Lung microvascular endothelial cell (primary cell): Measurements from ENCODE around the gene NFIB. TPM values are rescaled to one million over a fixed set of nuclear protein-coding genes. Genes with fewer than 3 reads are reported as not detected.

Experiments
- DNase-seq, 2 donors: peaks; one replicate each; pipeline versions ENCODE4 v3.0.0 to v3.0.0-alpha.2; 2010; ENCODE audit warnings: low read depth in 2 of 2
- total RNA-seq: library from RNA; depleted of rRNA; stranded (reverse); fragments of >200 nt; gene quantifications from 2 replicates; pipeline ENCODE4 v1.2.1, GENCODE V29; 2014

NFIB gene
- total RNA-seq, 1 donor from 2014 or later: 164 TPM

DNA sequence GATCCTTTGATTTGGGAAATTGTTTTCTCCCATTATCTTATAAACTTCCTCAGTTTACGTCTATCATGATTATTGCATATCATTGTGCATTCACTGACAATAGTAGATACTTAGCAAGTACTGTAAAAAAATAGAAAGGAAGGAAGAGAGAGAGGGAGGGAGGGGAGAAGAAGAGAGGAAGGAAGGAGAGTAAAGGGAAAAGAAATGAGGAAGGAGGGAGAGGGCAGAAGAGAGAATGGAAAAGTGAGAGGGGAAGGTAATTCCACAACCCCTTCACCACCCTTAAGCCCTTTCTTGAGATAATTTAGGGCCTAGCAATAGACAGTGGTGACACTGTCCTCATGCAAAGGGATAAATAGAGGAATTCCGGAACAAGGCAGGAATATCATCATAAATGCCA is 64.4 kb downstream of the NFIB start:
- no peak for DNase-seq

GRCh38 chr9:14248149-14248548 is 65.8 kb downstream of the NFIB start:
- DNase-seq: no peak

DNA sequence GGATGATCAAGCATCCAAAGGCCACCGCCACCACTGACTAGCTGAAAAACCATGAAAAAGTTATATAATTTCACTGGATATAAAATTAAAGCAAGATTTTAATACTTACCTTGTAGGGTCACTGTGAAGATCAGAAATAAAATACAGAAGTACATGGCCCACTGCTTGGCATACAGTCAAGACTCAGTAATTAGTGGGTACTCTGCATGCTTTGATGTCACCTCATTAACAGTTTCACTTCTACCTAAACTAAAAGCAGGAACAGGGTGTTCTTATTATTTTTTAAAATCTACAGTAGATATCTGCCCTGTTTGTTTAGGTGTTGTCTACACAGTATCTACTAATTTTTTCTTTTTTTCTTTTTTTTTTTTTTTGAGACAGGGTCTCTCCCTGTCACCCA is 66.4 kb downstream of the NFIB start:
- no peak for DNase-seq

GRCh38 chr9:14246951-14247350 is 67.0 kb downstream of the NFIB start:
- no peak for DNase-seq

- DNase-seq: peak in 1 of 2 donors; percentile 59
Observed at GRCh38 chr9:14245901-14246525, 67.9 kb downstream of the NFIB start.

- DNase-seq: peak; percentile 35 to 57
Observed at GRCh38 chr9:14243514-14244042, 70.4 kb downstream of the NFIB start.

GRCh38 chr9:14242150-14242805 is 71.7 kb downstream of the NFIB start:
- DNase-seq: no peak

DNA sequence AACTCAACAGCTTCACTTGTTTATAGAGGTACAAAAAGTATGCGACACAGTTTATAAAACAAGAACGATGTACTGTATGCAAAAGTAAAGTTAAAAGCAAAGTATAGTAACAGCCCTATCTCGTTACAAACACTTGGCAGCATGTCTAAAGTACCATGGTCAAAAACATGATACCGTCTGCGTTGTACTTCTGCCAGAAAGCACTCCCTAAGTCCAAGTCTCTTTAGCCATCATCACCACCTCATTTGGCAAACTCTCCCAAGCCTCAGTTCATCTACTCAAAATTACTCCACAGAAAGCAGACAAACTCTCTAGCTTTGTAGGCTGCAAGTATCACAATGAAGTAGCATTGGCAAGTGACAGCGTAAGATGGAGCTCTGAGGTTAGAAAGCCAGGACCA is 73.4 kb downstream of the NFIB start:
- no peak for DNase-seq

DNA sequence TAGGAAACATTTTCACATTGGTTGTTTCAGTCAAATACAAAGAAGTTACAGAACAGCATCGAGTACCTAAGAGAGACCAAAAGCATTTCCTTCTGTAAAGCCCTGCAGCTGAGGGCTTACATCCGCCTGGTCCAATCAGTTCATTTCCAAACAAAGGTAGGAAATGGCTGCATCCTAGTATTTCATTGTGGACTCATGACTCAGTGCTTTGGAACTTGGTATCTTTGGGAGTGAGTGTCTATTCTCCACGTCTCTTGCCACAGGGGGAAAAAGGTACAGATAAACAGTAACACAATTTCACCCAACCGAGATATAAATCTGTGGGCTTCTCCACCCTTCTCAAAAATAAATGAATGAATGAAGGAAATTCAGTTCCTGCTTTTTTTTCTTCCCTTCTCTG is 75.4 kb downstream of the NFIB start:
- DNase-seq: peak; percentile 96 to 97

GRCh38 chr9:14238079-14238478 is 75.9 kb downstream of the NFIB start:
- peak; percentile 75 to 84 for DNase-seq

GRCh38 chr9:14236591-14236990 is 77.3 kb downstream of the NFIB start:
- peak; percentile 69 to 76 for DNase-seq

GRCh38 chr9:14232111-14232510 is 81.8 kb downstream of the NFIB start:
- DNase-seq: no peak

- no peak for DNase-seq
Observed at GRCh38 chr9:14231196-14231990, 82.5 kb downstream of the NFIB start.

GRCh38 chr9:14228602-14229001 is 85.3 kb downstream of the NFIB start:
- DNase-seq: no peak

GRCh38 chr9:14226855-14227532 is 86.9 kb downstream of the NFIB start:
- DNase-seq: no peak

DNA sequence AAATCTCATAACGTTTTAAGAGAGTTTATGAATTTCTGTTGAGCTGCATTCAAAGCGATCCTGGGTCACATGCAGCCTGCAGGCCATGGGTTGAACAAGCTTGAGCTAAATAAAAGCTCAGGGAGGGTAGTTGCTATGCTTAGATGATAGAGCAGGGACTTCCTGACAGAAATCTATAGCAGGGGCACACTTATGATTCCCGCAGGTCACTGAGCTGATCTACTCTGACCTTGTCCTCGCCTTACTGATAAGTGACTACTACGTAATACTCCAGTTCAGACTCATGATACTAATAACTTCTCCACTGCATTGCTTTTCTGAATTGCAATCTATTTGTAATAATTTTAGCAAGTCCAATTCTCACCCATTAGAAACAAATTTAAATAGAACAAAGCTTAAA is 90.9 kb downstream of the NFIB start:
- no peak for DNase-seq

DNA sequence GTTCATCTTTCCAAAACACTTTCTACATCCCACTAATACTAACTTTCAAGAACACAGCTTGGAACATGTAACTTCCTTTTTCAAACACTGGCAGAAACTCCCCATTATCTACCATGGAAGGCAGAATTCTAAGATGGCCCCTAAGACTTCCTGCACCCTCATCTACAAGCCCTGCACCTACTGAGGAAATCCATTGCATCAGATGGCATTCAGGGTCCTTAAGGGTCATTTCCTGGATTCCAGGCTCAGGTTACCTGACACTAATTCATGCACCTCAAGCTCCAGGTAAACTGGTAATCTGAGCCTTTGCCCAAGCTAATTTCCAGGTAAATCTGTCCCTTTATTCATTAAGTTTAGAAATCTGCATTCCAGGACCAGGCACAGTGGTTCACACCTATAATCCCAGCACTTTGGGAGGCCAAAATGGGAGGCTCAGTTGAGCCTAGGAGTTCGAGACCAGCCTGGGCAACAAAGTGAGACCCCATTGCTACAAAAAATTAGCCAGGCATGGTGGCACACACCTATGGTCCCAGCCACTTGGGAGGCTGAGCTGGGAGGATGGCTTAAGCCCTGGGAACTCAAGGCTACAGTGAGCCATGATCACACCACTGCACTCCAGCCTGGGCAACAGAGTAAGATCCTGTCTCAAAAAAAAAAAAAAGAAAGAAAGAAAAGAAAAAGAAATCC is 91.6 kb downstream of the NFIB start:
- DNase-seq: no peak

DNA sequence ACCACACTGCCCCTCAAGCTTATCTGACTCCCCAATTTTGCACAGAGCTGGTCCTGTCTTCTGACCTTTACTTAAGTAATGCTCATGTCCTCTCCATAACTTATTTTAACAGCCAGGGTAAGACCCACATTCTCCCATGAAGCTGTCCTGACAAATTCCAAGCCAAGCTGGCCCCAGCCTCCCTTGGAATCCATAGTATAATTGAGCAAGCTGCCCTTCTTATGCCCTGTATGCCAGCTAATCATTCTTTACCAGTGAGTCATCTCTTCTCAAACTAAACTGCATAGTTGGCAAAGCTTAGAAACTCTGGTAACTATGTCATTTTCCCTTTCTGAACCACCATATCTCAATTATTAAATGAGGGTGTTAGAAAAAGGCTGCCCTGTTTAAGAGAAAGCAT is 92.4 kb downstream of the NFIB start:
- DNase-seq: peak; percentile 59 to 77

DNA sequence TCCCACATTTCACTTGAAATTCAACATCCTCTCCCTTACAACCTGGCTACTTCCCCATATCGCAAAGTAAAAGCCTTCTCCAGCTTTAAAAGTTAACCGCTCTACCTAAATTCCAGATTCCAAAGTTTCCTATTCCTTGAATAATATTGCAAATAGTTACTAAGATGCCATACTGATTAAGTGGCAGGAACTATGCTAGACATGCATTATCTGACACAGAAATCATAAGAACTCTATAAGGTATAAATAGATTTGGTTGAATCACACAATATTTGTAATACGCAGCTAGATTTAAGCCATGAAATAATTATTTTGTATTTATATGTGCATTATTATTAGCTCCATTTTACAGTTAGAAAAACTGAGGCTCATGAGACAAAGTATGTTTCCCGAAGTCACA is 92.8 kb downstream of the NFIB start:
- no peak for DNase-seq

- DNase-seq: no peak
Observed at GRCh38 chr9:14220256-14220655, 93.7 kb downstream of the NFIB start.

GRCh38 chr9:14219850-14220249 is 94.1 kb downstream of the NFIB start:
- DNase-seq: no peak
